C4-2B (cell line): ENCODE data around the gene LRMDA.

Source experiments
- H3K27ac ChIP-seq: fragments of 450-650 bp; 2 replicates; pipeline ENCODE4 v1.5.1; 2017
- CTCF ChIP-seq: fragments of 450-650 bp; conservative IDR thresholded peaks from 2 replicates; pipeline ENCODE4 v1.5.1; 2017; ENCODE audit warnings: mild to moderate bottlenecking
- ZFX ChIP-seq: fragments of 450-650 bp; IDR thresholded peaks from 2 replicates; pipeline ENCODE4 v1.6.1; 2017

LRMDA gene

GRCh38 chr10:76034353-76035205 lies 603.2 kb downstream of the LRMDA start:
- H3K27ac ChIP-seq = 0 out of 2 replicates have a peak overlapping the region, but pooled peaks have one; percentile 50
- TF ChIP-seq CTCF (no peak), ZFX (no peak)

GRCh38 chr10:76035206-76036110 lies 604.0 kb downstream of the LRMDA start:
- TF ChIP-seq CTCF (no peak), ZFX (no peak)
- no peak overlapping the region for H3K27ac ChIP-seq

GRCh38 chr10:76036111-76036940 lies 604.9 kb downstream of the LRMDA start:
- TF ChIP-seq CTCF = peak; percentile 97
- no peak for TF ChIP-seq ZFX
- no peak overlapping the region for H3K27ac ChIP-seq

- no peak overlapping the region for H3K27ac ChIP-seq
- TF ChIP-seq CTCF (no peak), ZFX (no peak)
Measured at GRCh38 chr10:76036962-76037361, 605.5 kb downstream of the LRMDA start.

- TF ChIP-seq ZFX (no peak), CTCF (no peak)
- H3K27ac ChIP-seq = no peak overlapping the region
Measured at GRCh38 chr10:76037531-76038155, 606.2 kb downstream of the LRMDA start.

GRCh38 chr10:76038696-76039095 lies 607.3 kb downstream of the LRMDA start:
- TF ChIP-seq CTCF = no peak
- no peak for TF ChIP-seq ZFX

More at GRCh38 chr10:76038696-76039095, 607.3 kb downstream of the LRMDA start:
- no peak overlapping the region for H3K27ac ChIP-seq
